GM03348 (cell line): Measurements from ENCODE around the gene RASGRF1.
A peak's percentile ranks its signal among the peaks of the same experiment; 100 is the strongest.
"Not testable (repeated sequence)": the region's sequence is repeated elsewhere in the genome, so short reads cannot be mapped to it uniquely, and the experiment has no call there.

Experiments used
- DNase-seq: peaks from one replicate; pipeline ENCODE4 v3.0.0; 2012; ENCODE audit warnings: low spot score

RASGRF1 gene

DNA sequence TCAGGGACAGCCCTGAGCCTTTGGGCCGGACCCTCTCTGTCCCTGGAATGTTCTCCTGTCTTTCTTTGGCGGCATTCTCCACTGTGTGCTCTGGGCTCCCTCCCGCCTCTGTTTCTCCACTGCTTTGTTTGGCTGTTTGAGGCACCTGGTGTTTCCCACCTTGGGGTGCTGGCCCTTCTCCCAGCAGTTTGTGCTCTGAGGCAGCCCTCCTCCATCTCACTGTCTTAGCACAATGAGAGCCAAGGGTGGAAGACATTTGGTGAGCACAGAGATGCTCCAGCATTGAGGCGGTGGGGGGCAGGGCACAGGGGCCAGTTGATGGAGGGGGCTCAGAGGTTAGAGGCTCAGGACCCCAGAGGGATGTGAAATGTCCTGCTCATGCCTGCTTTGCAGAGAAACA, 54.3 kb downstream of the RASGRF1 start:
- no peak for DNase-seq

DNA sequence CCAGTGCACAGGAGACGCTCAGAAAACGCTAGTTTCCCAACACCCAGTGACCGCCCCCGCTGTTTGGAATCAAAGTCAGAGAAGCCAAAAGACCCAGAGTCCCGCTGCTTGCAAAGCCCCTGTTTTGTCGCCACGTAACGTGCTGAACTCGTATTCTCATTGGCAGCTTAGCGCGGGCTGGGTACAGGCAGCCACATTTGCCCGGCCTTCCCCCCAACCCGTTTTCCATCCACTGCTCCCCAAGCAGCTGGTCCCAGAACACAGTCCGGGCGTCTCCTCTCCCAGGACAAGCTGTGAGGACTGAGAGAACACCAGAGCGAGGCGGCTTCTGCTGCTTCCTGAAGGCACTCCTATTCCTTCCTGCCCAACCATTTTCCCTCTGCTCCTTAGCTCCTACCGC, 54.8 kb downstream of the RASGRF1 start:
- no peak for DNase-seq

DNA sequence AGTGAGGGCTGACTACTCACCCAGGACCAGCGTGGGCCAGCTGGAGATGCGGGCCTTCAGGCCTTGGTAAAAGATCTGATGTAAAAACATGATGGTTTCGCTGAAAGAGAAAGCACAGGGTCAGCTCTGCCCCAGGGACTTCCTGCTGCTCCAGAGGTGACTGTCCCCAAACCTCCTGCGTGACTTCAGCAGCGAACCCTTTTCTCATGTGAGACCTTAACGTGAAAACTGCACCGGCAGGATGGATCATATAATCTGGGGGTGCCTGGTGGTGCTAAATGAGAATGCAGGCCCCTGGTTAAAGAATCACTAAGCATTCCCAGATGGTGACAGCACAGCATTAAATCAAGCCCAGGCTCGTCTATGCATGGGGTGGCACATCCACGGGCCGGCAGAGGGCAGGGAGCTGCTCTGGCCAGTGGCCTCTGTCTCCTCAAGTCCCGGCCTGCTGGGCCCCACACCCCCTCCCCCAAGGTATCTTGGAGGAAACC, 55.4 kb downstream of the RASGRF1 start:
- peak; percentile 21 for DNase-seq

DNA sequence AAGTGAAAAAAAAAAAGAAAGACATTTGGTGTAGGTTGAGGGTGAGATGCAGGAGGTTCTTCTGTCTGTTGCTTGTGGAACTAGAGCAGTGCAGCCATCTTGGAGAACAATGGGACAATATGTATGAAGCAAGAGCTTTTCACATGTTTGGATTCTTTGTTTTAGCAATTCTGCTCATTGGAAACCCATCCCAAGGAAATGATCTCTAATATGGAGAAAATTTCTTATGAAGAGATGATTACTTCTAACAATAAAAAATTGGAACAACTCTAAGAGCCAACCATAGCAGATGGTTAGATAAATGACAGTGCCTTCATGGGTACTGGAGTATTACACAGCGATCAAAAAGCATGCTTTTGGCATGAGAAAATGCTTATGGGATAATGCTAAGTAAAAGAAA, 56.3 kb downstream of the RASGRF1 start:
- DNase-seq, result no peak

DNA sequence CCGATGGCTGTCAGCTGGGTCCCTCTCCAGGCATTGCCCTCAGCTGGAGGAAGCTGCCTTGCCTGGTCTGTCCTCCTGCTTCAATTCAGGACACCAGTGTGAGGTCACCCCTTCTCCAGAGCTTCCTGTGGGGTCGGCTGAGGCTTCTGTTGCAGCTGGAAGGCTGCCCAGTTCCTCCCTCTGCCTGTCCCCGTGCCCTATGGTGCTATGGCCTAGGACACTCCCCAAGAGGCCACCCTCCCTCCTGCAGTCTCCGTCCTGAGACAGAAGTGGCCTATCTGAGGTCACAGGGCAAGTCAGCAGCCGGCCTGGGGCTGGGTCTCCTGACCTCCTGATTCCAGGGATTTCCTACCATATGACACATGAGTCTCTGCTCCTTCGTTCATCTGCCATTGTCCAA, 57.9 kb downstream of the RASGRF1 start:
- no peak for DNase-seq

DNA sequence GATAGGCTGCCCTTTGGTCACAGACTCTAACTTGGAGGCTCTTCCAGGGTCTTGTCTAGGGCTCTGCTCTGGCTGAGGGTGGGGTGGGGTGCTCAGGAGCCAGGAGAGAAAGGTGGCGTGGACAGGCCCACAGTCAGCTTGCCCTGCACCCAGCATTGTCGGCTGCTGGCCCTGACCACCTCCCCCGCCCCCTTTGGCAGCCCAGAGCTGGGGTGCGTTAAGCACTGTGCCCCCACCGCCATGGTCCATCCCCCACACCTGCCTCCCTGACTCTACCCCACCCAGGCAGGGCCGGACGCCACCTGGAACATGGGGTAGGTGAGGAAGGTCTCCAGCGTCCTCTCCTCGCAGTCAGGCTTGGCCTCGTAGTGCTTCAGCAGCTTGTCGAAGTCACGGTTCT, 58.8 kb downstream of the RASGRF1 start:
- no peak for DNase-seq

DNA sequence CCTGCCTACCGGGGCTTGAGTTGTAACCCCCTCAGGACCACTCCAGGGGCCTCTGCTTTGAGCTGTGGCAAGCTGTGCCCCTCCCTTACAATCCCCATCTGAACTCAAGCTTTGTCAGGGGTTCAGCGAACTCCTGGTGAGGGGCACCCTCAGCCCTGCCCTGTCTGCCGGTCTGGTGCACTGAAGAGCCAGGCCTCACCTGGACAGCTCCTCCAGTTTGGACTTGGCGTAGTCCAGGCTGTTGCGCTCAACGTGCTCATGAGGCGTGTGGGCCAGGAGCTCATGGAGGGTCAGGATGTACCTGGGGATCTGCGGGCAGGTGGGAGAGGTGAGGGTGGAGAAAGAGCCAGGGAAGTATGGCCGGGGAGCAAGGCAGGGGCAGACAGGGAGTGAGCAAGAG, 59.4 kb downstream of the RASGRF1 start:
- no peak for DNase-seq

DNA sequence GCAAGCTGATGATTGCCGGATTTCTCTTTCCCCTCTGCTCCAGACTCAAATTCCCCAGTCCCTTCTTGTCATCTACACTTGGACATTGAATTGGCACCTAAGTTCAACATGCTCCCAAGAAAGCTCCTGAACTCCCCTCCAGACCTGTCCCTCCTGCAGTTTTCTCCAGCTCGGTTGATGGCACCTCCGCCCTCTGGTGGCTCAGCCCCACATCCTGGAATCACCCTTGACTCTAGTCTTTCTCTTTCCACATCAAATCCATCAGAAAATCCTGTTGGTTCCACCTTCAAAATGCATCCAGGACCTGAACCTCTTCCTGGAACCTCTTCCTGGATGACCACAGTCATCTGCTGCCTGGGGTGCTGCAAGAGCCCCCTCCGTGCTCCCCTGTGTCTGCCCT, 60.1 kb downstream of the RASGRF1 start:
- DNase-seq, result no peak

DNA sequence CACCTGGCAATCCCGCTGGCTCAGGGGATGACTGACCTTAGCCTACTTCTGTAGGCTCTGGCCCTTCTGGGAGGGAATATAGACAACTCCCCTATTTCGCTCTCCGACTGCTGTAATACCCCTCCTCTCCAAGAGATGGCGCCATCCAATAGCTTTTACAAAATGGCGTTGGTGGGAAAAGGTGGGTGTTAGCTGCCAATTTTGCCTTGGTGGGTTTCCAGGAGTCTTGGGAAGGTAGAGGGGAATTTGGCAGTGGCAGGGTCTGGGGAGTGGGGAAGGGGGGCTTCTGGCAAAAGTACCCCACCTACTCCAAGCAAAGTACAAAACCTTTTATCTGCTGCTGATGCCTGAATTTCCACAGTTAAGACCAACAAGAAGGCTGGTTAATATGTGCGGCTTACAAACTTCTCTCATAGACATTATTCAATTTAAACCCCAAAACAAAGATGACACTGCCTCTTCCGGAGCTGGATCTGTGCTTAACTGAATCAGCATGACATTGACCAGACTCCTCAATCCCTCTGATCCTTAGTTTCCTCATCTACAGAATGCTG, 62.1 kb downstream of the RASGRF1 start:
- DNase-seq, result peak; percentile 63

DNA sequence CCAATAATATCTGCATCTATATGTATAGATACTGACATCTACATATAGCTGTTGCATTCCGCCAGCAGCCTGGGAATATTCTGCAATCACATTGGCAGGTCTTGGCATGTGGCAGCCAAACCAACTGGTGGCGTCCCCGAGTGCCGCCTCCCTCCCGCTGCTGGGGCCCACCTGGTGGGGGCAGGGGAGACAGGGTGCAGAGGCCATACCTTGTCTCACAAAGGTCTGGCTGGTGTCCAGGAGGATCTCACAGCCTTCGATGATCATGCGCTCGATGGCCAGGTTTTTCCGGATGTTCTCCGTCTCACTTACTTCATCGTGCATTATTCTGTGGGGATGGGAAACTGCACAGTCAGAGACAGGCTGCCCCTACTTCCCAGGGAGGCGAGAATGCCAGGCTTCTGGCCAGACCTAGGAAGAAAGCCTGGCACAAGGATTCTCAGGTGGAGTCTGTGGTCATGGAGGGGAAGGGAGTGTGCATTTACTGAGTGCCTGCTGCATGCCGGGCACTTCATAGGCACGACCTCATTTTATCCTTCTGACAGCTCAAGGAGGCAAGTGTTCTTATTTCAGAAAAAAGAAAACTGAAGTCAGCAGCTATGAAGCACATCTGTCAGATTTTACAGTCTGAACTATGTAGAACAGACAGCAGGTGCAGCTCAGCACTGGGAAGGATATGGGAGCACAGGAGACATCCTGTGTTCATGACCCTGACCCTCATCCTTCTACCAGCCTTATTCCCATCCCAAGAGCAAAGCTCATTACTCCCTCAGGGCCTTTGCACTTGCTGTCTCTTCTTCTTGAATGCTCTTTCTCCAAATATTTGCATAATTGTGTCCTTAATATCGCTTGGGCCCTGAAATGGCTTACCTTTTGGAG, 62.8 kb downstream of the RASGRF1 start:
- no peak for DNase-seq

DNA sequence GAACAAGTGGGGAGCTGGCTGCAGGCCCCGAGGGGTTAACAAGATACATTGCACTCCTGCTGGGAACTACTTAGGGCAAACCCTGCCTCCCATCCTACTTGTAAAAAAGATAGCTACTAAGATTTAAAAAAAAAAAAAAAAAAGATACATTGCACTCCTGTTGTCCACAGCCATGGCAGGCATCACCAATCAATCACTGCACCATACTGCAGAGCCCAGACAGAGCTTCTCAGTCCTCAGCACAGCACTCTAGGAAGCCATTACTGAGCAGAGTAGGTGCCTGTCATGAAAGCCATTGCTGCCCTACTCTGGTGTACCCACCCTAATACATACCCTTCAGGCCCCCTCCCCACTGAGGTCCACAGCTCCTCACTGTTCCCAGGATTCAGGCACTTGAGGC, 64.8 kb downstream of the RASGRF1 start:
- DNase-seq, result no peak

DNA sequence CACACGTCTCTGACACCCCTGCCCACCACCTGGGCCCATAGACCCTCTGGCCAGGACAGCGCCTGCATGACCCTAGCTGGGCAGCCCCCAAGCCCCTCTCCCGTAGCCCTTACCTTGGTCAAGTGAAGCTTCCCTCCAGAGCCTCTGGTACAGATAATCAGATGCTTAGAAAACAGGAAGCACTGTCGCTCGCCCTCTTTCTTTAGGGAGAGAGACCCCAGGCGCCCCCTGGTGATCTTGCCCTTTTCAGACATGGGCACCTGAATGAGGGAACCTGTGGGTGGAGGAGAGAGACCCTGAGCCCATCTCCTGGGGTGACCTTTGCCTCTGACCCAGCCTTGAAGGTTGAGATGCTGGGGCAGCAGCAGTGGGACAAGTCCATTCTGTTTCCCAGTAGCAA, 65.4 kb downstream of the RASGRF1 start:
- DNase-seq, result no peak

DNA sequence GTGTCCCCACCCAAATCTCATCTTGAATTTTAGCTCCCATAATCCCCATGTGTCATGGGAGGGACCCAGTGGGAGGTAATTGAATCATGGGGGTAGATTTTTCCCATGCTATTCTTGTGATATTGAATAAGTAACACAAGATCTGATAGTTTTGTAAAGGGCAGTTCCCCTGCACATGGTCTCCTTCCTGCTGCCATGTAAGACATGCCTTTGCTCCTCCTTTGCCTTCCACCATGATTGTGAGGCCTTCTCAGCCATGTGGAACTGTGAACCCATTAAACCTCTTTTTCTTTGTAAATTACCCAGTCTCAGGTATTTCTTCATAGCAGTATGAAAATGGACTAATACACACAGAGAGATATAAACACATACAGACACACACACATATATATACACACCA, 66.1 kb downstream of the RASGRF1 start:
- not testable (repeated sequence) for DNase-seq

DNA sequence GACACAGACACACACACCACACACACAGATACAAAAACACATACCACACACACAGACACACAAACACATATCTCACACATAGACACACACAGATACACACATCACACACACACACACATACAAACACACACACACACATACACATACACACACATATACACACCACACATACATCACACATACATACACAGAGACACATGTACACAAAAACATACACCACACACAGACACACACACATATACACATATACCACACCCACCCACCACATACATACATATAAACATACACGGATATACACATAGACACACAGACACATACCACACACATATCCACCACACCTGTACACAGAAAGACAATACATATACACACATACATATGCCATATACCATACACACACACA, 66.7 kb downstream of the RASGRF1 start:
- DNase-seq, result no peak

DNA sequence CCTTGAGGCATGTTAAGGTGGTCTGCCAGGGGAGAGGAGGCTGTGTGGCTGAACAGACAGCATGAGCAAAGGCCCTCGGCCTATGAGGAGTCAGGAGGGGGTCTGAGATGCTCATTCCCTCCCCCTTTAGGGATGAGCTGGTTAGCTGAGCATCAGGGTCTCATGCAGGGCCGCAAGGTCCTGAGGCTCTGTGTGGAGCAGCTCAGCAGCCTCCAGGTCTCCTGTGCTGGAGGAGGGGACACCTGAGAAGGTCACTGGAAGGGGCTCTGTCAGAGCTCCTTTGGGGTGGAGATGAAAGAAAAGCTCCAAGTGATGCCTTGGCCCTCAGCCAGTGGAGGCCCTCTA, 67.1 kb downstream of the RASGRF1 start:
- DNase-seq, result no peak

DNA sequence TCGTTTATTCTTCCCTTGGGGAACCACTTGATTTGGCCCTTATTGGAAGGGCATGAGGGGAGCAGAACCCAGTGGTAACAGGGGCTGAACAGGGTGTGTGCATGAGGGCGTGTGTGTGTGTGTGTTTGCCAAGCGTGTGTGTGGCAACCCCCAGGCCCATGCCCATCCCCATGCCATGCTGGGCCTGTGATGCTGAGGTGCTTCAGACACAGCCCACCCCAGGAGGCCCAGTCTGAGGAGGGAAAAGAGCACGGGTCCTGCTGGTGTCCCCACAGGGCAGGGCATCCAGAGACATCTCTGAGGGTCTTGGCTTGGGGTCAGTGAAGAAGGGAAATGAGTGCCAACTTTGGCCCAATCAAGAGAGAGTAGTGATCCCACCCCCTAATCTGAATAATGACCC, 71.6 kb downstream of the RASGRF1 start:
- no peak for DNase-seq

DNA sequence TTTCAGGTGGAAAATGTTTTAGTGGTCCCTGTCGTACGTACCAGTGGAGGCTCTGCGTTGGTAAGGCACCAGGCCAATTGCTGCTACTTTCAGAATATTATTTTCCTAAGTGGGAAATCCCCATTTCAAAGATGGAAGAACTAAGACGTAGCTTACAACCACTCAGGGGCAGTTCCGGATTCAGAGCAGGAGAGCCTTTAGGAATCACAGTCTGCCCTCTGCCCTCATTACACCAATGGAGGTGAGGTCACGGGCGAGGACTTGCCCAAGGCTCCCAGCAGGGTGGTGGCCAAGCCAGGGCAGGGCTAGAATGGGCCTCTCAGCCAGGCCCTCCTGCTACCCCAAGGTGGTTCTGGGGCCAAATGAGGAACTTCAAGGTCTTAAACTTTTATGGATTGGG, 72.6 kb downstream of the RASGRF1 start:
- DNase-seq, result no peak

DNA sequence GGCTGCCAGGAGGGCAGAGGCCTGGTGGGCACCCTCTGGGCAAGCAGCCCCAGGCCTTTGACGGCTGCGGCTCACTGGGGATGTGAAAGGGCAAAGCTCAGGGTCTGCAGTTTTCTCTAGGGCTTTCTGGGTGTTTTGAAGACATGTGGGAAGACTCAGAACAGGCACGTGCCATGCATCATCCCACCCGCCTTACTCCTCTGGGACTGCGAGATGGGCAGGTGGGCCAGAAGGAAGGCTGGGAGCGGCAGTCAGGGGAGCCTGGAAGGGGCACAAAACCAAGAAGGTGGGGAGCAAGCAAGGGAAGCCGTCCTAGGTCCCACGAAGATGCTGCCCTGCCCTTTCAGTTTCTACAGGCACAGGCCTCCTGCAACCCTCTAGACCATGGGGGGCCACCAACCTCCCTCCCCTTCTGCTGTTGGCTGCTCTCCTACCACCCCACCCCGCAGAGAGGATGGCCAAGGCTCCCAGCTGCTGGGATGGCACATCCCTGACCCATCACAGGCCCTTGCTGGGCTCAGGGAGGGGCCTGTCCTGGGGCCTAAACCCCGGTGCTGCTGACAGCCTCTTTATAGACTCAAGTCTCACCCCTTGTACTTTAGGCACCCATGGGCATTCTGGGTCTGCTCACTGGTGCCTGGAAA, 73.9 kb downstream of the RASGRF1 start:
- no peak for DNase-seq

DNA sequence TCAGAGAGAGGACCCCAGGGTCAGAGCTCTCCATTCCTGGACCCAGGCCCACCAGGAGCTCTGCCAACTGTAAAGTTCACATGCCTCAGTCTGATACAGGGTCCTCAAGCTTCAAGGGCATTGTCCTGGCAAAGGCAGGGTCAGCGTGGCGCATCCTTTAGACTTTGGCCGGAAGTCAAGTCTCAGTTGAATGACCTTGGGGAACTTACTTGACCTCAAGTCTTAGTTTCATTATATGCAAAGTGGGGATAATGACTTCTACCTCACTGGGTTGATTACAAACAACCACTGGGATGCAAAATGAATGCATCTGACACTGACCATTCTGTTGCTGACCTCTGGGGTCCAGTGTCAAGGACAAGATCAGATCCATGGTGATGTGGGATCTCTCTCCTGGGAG, 75.2 kb downstream of the RASGRF1 start:
- DNase-seq, result no peak

DNA sequence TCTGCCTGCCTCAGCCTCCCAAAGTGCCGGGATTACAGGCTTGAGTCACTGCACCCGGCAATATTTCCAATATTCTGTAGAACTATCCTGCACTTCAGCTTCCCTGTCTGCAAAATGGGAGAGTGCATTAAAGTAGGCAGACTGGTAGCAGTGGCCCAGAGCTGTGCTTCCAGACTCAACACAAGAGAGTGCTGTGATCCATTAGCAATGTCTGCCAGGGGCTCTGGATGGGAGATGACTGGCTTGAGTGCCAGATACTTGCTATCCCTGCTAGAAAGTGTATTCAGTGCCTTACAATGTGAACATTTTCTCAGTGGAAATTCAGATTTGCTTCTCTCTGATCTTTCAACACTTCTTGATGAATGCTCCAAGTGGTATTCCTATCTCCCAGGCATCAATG, 80.3 kb downstream of the RASGRF1 start:
- no peak for DNase-seq

DNA sequence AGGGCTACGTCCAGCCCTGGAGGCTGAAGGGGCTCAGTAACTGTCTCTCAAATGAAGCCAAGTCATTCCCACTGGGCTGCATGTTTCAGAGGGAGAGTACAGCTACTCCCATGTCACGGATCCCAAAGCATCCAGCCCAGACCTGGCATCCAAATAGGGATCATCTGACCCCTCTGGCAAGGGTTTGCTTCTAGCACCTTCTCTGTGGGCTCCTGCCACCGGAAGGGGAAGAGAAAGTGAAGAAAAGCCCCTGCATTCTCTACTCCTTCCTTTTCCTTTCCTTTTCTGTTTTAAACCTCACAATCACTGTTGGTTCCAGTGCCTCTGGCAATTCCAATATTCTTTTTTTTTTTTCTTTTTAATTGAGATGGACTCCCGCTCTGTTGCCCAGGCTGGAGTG, 81.2 kb downstream of the RASGRF1 start:
- DNase-seq, result no peak

DNA sequence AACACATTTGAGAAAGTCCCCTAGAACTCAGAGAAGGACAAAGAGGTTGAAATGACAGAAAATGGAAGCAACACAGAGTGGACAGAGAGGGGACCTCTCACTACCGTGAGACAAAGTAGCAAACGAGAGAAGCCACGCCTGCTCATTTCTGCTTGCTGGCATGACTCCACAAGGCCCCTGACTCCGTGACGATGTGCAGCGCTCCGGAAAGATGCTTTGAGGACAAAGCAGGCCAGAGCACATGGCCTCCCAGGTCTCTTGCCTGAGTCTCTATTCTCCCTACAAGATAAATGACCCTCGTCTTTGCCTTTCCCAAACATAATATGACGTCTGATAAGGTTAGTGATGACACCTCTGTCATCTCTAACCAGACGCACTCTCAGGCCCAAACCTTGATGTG, 81.9 kb downstream of the RASGRF1 start:
- no peak for DNase-seq

DNA sequence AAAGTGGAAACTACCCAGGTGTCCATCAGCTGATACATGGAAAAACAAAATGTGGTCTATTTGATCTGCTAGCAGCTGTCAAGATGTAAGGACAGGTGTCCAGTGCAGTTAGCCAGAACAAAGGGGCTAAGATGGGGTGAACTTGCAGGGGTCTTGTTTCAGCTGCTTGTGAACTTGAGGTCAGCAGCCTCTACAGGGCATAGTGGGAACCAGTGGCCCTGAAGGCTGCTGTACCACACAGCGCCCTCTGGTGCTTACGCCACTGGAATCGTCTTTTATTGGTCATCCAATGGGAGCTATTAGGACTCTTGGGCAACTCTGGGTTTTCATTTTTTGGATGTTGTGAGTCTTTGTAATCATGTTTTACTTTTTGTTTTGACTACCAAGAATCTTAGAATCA, 83.5 kb downstream of the RASGRF1 start:
- peak; percentile 79 for DNase-seq
